Stomach (tissue), 4 donors: ENCODE measurements around the gene CCNJL.

Experiments
- CTCF ChIP-seq, 7 experiments: fragments of 450-650 bp in 4 of 7; fragments of 200-600 bp in 3 of 7; sonication (generic) in 3 of 7; IDR thresholded peaks; one replicate each; pipeline ENCODE4 v1.5.1; 2016 to 2019; ENCODE audit warnings: antibody characterized with exemption in 7 of 7, control low read depth in 2 of 7, mild to moderate bottlenecking in 1 of 7
- POLR2AphosphoS5 ChIP-seq, 3 donors: sonication (generic); formaldehyde crosslinking; IDR thresholded peaks; one replicate each; pipeline ENCODE4 v1.6.1; 2016; ENCODE audit warnings: antibody characterized with exemption in 3 of 3

- TF ChIP-seq CTCF (IDR thresholded peaks at IDR 0.05): no peak
- TF ChIP-seq POLR2AphosphoS5 (IDR thresholded peaks at IDR 0.05): no peak
Observed at GRCh38 chr5:160291467-160291866, 20.9 kb downstream of the CCNJL start.
